HG02623 (cell line): ENCODE data around the gene RALA.

Experiments
- ATAC-seq: cut with Tn5 transposase; IDR thresholded peaks from one replicate; pipeline ENCODE4 v1.9.1; 2021; ENCODE audit warnings: moderate library complexity; ENCODE audit not compliant: unreplicated experiment

Gene RALA, protein sequence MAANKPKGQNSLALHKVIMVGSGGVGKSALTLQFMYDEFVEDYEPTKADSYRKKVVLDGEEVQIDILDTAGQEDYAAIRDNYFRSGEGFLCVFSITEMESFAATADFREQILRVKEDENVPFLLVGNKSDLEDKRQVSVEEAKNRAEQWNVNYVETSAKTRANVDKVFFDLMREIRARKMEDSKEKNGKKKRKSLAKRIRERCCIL

DNA sequence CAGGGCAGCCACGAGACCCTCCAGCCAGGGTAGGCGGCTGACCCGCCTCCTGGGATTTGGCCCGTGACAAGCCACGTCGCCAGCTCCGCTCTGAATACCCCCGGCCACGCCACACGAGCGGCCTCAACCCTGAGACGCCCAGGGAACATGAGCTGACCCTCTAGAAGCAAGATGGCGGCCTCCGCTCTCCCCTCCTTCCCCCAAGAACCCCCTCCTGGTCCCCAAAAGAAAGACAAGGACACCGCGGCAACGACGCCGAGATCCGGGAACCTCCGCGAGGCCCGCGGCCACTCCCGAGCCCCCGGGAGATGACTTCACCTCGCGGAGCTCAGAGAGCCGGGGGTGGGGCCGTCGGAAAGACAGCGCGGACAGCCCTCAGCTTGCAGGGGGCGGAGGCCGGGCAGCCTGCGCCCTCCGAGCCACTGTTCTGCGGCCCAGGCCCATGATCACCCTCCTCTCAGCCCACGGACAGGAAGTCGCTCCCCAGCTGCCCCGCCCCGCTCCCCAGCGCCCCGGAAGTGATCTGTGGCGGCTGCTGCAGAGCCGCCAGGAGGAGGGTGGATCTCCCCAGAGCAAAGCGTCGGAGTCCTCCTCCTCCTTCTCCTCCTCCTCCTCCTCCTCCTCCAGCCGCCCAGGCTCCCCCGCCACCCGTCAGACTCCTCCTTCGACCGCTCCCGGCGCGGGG, at the start of gene RALA:
RALA (plus strand) TSS at position 526 of the 685 bp plus-strand sequence. CDS start 63,096 bp downstream, outside the sequence.
- peak; percentile 93 for ATAC-seq

DNA sequence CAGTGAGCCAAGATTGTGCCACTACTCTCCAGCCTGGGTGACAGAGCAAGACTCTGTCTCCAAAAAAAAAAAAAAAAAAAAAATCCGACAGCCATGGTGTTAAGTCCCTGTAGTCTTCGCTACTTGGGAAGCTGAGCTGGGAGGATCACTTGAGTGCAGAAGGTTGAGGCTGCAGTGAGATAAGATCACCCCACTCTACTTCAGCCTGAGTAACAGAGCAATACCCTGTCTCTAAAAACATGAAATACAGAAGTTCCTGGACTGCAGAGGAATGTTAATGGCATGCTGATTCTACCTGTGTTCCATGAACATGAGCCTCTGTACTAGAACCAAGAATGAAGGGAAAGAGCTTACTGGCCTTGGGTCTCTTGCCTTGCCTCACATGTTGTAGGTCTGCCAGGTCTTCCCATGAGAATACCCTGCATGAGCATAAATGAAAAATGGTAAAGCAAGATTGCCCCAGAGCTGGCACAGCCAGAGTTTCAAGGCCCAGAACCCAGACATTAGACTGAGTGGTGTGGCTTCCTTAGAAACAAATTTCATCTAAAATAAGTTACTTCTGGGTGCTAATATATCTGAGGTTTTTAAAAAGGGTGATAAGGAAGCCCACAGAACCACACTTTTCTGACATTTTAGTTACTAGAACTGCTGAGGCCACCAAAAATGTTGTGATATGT, 48.6 kb upstream of the RALA start:
- ATAC-seq, result no peak

DNA sequence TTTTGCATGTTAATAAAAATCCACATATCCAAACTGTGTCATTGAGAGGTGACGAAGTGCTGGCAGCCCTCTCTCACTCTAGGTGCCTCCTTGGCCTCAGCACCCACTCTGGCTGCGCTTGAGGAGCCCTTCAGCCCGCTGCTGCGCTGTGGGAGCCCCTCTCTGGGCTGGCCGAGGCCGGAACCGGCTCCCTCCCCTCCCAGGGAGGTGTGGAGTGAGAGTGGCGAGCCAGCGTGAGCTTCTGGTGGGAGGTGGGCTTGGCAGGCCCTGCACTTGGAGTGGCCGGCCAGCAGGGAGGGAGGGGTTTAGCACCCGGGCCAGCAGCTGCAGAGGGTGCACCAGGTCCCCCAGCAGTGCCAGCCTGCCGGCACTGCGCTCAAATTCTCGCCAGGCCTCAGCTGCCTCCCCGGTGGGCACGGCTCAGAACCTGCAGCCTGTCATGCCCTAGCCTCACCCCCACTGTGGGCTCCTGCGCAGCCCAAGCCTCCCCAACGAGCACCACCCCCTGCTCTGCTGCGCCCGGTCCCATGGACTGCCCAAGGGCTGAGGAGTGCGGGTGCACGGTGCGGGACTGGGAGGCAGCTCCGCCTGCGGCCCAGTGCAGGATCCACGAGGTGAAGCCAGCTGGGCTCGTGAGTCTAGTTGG, 46.0 kb upstream of the RALA start:
- no peak for ATAC-seq

DNA sequence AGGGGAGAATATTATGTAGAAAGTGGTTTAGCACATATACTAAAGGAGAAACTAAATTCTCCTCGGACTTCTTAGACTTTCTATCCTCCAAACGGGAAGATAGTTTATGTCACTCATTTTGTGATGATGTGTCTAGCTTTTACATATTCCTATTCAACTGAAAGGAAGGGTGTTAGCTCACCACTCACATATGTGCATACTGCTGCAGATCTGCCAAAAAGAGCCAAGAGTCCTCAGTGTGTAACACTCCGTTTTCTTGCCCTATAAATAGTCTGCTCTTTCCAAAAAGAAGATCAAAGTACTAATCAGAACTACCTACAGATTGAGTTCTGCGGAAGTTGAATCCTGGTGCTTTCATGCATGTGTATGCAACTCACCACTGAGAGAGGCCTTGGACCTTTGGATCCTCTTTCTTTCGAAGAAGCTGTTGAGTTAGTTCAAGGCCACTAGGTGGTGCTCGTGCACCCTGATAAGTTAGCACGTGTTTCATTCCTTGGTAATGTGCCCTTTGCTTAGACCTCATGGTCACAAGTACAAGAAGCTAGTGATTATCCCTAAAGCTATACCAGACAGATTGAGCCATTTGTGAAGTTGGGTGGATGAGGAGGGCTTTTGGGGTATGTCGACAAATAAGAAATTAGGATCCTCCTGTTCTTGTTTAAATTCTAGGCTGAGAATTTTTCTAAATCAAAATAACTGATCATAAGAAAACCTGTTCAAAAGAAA, 43.1 kb upstream of the RALA start:
- ATAC-seq, result peak; percentile 92

DNA sequence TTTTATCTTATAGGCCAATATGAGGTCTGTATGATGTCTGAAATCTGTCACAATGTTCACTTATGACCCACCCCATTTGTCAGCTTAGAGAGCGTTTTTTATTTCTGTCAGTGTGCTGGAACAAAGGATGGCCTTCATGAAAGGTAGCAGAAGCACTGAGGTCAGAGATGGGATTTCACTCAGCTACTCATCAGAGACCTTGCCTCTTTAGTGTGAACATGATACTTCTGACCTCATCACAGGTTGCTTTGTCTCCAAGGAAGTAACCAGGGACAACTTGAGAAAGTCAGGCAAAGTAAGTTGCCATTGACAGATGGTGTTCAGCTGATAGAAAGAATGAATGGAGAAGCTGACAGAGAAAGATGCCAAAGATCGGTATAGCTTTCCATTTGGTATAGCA, 40.8 kb upstream of the RALA start:
- no peak for ATAC-seq

DNA sequence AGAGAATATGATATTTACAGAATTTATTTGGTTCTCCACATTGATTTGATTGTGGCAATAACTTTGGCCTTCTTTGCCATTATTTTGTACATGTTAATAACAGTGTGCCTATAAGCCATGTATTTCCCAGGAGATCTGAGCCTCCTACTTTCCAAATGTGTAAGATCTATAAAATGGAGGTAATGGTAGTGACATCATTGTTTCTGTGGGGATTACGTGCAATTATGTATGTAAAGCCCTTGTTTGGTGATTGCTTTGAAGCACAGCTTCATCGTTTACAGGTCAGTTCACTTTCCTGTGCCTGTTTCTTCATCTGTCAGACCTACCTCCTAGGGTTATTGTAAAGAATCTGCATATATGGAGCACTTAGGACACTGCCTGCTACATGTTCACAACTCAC, 39.8 kb upstream of the RALA start:
- no peak for ATAC-seq

DNA sequence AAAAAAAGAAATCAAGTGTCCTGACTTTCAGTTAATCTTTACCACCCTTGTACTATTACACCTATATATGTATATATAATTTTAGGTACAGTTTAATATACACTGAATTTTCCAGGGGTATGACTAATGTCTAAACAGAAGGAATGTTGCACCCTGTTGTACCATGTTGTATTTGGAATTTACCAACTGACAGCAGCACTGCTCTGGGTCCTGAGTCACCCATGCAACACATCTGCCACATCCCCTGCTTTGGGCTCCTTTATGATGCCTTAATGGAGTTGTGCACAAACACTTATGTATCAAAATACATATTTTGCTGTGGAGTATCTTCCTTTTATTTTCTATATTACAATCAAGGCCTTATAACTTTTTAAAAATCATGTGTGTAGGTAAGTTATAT, 36.0 kb upstream of the RALA start:
- ATAC-seq, result no peak

DNA sequence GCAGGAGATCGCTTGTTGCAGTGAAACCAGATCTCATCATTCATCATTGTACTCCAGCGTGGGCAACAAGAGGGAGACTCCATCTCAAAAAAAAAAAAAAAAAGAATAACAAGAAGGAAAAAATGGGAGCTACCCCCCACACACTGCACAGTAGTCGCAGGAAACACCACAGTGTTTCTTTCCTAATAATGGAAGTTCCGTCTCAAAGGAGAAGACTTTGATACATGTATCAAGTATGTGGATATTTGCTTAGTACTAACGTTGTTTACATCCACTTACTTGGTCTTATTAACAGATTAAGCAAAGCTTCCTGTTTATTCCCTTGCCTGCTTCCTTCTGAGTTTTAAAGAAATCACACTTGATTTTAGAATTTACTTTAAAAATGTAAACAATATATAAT, 35.0 kb upstream of the RALA start:
- no peak for ATAC-seq

DNA sequence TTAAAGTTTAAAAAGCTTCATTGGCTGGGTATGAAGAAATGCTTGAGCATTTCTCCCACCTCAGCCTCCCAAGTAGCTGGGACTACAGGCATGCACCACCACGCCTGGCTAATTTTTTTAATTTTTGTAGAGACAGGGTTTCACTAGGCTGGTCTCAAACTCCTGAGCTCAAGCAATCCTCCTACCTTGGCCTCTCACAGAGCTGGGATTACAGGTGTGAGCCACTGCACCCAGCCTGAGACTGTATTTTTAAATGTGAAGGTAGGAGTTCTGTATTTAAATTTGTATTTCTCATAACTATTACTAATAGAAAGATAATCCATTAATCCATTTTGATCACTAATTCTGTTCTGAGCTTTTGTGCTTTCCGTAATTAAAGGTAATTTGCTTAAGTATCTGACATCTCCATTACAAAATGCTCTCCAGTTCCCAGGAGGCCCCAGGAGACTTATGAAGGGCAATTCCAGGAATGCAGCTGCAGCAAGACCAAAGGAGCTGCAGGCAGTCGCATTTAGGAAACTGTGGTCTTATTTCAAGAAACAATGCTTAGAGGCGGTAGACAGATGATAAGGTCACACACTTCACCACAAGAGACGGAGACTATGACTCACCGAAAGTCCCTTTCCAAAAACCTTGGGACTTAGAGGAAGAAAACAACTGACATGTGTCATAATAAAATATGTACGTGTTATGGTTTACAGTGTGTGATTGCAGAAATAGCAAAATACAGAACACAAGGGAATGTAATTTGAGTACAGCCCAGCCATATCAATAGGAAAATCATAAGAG, 33.9 kb upstream of the RALA start:
- ATAC-seq, result peak; percentile 93

DNA sequence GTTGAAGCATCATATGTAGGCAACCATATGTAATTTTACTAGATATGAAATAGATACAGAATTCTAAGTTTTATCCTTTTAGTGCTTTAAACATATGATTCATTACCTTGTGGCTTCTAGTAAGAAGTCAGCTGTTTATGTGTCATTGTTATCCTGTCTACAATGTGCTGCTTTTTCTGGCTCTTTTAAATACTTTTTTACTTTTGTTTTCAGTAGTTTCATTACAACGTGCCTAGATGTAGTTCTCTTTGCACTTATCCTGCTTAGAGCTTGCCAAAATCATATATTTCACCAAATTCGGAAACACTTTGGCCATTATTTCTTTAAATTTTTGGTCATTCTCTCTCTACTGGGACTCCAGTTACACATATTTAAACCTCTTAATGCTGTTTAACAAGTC, 30.8 kb upstream of the RALA start:
- no peak for ATAC-seq

DNA sequence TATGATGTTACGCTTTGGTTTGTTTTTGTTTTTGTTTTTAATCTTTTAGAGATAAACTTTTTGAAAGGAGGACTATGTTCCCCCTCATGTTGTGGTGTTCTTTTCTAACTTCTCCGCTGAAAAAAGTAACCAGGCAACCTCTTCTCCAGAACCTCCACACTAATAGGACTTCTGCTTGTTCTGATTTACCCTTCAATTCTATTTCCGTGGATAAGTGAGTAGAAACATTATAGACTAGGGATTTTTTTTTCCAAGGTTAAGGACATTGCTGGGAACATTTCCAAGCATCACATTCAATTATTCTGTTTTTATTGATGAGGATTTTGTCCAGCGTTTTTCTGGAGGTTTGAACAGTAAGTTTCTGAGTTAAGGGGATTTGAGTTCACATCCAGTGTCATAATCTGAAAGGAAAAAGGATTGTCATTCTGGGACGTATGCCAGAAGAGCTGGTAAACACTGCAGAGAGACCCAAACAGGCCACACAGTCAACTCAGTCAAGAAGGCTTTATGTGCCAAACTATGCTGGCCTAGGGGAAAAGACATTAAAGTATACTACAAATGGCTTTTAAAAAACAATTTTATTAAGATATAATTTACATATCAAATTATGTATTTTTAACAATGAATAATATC, 28.3 kb upstream of the RALA start:
- no peak for ATAC-seq

DNA sequence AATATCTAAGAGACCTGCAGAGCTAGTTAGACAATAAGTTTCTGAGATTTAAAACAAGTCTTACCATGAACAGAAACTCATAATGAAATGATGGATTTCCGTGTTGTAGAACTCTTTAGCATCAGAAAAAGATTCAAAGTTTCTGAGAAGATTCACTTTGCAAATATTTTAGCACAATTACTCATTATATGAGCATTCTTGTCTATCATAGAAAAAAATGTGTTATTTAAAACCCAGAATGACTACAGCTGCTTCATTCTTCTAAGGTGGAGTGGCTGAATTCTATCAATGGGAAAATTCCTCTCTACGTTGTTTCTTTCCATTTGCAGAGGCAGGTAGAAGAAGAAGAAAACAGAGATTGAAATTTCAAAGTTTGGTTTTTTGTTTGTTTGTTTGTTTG, 21.0 kb upstream of the RALA start:
- no peak for ATAC-seq

DNA sequence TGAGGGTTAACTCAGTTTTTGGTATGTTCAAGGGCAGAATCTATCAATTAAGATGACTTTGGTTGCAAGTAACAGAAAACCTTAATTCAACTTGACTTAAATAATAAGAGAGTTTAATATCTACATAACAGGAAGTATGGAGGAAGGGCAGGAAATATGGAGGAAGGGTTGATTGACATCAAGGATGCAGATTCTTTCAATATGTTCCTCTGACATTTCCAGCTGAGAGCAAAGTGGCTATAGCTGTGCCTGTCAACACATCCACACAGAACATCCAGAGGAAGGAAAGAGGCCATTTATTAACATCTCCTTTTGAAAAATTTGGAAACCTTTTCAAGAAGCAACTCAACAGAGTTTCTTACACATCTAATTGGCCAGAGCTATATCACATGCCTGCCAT, 19.4 kb upstream of the RALA start:
- no peak for ATAC-seq

DNA sequence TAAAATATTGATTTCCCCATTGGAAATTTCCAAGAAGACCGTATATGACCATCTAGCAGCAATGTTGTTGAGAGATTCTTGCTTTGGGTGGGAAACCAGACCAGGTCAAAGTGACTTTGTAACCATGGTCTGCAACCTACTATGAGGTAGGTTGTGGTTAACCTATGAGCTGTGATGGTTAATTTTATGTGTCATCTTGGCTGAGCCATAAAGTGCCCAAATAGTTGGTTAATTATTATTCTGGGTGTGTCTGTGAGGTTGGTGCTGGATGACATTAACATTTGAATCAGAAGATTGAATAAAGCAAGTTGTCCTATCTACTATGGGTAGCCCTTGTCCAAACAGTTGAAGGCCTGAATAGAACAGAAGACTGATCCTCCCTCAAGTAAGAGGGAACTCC, 18.3 kb upstream of the RALA start:
- no peak for ATAC-seq

DNA sequence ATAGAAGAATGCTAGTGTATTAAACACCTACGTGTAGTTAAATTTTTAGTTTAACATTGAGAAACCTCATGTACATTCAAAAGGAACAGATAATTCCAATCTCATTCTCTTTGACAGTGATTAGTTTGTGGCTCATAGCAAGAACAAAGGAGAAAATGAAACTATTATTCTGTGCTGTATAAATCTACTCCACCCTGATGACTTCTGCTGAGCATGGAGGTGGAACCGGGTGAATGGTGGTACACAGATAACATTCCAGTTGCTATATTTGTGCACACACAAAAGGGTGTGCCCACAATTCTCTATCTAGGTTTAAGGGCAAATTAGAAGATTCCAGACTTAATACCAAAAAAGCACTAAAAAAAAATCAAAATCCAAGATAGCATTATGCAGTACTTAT, 17.0 kb upstream of the RALA start:
- no peak for ATAC-seq

DNA sequence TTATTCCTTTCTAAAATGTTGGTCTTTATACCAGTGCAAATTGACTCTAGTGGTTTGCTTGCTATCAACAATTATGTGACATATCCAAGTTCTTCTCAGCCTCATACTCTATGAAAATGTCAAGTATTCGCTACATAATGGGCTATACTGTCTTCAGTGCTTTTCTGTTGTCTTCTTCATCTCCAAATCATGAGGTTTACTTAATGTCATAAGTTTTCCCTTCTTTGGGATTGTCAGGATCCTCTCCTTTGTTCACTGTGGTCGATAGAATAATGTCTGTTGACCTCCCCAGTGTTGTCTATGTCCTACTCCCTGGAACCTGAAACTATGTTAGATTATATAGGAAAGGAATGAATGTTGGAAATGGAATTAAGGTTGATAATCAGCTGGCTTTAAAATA, 16.4 kb upstream of the RALA start:
- ATAC-seq, result no peak

DNA sequence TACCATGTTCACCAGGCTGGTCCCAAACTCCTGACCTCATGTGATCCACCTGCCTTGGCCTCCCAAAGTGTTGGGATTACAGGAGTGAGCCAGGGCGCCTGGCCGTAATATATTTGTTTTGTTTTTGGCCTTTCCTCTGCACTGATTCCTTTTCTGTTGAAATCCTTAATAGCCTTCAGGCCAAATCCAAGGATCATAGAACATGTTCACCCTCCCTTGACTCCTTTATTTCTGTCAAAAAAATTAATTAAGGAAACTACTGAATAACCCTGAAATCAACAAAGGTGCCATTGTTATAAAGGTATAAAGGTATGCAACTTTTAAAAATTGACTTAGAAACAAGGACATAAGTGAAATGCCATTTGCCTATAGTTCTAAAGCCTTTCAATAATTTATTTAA, 15.5 kb upstream of the RALA start:
- ATAC-seq, result no peak

DNA sequence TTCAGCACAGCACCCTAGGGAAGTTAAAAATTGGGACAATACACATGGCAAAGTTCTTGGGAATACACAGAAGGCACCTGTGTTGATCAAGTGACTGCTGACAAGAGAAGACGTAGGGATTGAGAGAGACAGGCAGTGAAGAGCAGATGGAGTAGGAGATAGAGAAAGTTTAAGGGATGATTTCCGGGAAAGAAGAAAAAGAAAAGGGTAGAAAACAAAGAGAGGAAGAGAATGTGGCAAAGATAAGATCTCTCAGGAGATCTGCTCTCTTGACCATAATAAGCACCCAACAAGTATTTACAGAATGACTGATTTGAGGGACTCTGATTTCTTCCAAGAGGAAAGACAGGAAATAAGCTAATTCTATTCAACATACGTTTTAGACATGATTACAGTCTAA, 15.1 kb upstream of the RALA start:
- ATAC-seq, result no peak

DNA sequence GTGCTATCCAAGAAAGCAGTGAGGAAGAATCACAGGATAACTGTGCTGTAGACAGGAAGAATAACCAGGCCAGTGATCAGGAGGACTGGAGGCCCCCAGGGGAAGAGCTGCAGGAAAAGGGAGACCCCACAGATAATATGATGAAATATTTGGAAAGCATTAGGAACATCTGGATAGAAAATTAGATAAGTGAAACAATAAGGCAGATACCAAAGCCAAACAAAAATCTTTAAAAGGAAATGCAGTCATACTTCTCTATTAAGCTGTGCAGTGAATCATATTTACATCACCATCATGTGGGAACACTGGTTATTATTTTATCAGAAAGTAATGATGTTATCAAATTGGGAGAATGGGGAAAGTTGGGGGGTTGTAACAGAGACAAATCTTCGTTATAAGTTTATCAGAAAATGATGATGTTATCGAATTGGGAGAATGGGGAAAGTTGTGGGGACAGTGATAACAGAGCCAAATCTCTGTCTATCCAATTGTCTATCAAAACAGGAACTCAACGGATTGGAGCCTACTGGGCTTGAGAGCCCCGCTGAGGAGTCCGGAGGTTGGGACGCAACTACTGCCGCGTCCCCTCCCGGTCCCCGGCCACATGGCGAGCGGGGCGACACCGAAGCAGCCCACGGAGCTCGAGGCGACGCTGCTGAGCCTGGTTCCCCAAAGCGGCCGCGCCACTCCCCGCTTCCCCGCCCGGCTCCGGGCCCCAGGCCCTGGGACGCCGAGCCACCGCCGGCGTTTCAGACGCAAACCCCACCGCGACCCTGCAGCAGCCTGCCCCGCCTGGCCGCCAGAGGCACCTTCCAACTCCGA, 14.0 kb upstream of the RALA start:
- no peak for ATAC-seq
